DOHH2 (cell line): Measurements from ENCODE around the gene LINGO1.

Source experiments
- H3F3A ChIP-seq: fragments of 200-600 bp; sonication (generic), shearing (Covaris generic); 2 replicates; pipeline ENCODE4 v1.6.0; 2016; ENCODE audit warnings: antibody characterized with exemption, mild to moderate bottlenecking; ENCODE audit not compliant: control insufficient read depth, insufficient read depth
- H3K27ac ChIP-seq: fragments of 200-600 bp; sonication (generic); 2 replicates; pipeline ENCODE4 v1.5.1; 2014; ENCODE audit warnings: low read depth, mild to moderate bottlenecking, low read length, moderate library complexity
- H3K27me3 ChIP-seq: fragments of 200-600 bp; sonication (generic); 2 replicates; pipeline ENCODE4 v1.6.1; 2014; ENCODE audit warnings: mild to moderate bottlenecking, low read length, mixed read lengths; ENCODE audit not compliant: control insufficient read depth
- H3K36me3 ChIP-seq: fragments of 200-600 bp; sonication (generic); 2 replicates; pipeline ENCODE4 v1.6.1; 2014; ENCODE audit warnings: mild to moderate bottlenecking, low read length, moderate library complexity, mixed read lengths; ENCODE audit not compliant: control insufficient read depth
- H3K4me1 ChIP-seq: fragments of 200-600 bp; sonication (generic); 2 replicates; pipeline ENCODE4 v1.6.1; 2014; ENCODE audit warnings: mild to moderate bottlenecking, low read length, mixed read lengths; ENCODE audit not compliant: control insufficient read depth
- H3K4me2 ChIP-seq: fragments of 200-600 bp; sonication (generic); 2 replicates; pipeline ENCODE4 v1.6.0; 2014; ENCODE audit warnings: mild to moderate bottlenecking, low read length, moderate library complexity
- H3K4me3 ChIP-seq: fragments of 200-600 bp; sonication (generic); 2 replicates; pipeline ENCODE4 v1.5.1; 2014; ENCODE audit warnings: mild to moderate bottlenecking, low read length, mixed read lengths
- H3K79me2 ChIP-seq: fragments of 200-600 bp; sonication (generic); 2 replicates; pipeline ENCODE4 v1.6.1; 2014; ENCODE audit warnings: mild to moderate bottlenecking, low read length, mixed read lengths; ENCODE audit not compliant: control insufficient read depth
- H3K9me2 ChIP-seq: fragments of 200-600 bp; sonication (generic); replicated peaks from 2 replicates; pipeline ENCODE4 v1.6.1; 2014; ENCODE audit warnings: mild to moderate bottlenecking, low read length, mixed read lengths; ENCODE audit not compliant: control insufficient read depth
- H3K9me3 ChIP-seq: fragments of 200-600 bp; sonication (generic); 2 replicates; pipeline ENCODE4 v1.6.1; 2014; ENCODE audit warnings: antibody characterized with exemption, low read length, mixed read lengths; ENCODE audit not compliant: control insufficient read depth, insufficient read depth
- H4K20me1 ChIP-seq: fragments of 200-600 bp; sonication (generic); 2 replicates; pipeline ENCODE4 v1.6.0; 2014; ENCODE audit warnings: low read depth, mild to moderate bottlenecking, antibody characterized with exemption, low read length, moderate library complexity; ENCODE audit not compliant: control insufficient read depth, insufficient read depth
- CTCF ChIP-seq: fragments of 200-600 bp; sonication (generic); IDR thresholded peaks from one replicate; pipeline ENCODE4 v1.5.1; 2014; ENCODE audit warnings: antibody characterized with exemption, mild to moderate bottlenecking, low read depth, low read length; ENCODE audit not compliant: poor library complexity, severe bottlenecking
- EZH2phosphoT487 ChIP-seq: fragments of 200-600 bp; sonication (generic); IDR thresholded peaks from 2 replicates; pipeline ENCODE4 v1.6.1; 2017; ENCODE audit warnings: borderline replicate concordance, mild to moderate bottlenecking, antibody characterized with exemption, low read length, moderate library complexity, mixed read lengths

LINGO1 gene

DNA sequence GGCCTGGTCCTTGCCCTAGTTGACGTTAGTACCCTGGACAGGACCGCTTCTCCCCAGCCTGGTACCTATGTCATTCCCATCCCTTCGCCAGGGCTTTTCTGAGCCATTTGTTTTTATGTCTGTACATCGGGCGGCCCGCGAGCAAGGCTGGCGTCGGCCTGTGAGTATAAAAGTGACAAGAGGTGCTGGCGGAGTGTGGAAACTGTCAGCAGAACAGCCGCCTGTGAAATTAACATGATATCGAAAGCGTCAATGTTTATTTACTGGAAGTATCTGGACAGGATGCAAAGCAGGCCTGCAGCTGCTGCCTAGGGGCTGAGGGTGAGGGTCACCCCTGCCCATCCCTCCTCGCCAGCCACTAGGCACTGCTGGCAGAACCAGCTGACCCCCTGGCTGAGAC is 33.4 kb downstream of the LINGO1 start:
- H3K4me2 ChIP-seq: no peak overlapping the region
- no peaks in the 10 kb centered on the region for H3K36me3 ChIP-seq

DNA sequence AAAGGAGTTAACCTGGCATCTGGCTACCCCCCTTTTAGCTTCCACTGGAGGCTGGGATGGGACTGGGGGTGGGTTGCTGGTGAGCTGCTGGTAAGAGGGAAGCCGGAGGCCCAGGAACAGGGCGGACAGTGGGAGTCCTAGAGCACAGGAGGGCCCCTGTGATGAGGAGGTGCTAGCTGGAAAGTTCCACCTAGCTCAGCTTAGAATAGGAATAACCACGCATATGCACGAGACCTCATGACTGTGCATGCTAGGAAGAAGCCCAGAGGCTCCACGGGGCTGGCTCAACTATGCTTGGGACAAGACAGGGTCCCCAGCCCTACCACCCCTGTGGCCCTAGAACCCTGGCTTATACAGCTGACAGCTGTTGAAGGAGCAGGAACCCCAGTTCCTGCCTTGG is 34.1 kb downstream of the LINGO1 start:
- H3K79me2 ChIP-seq: no peaks in the 10 kb centered on the region
- TF ChIP-seq EZH2phosphoT487: no peak
- no peak for TF ChIP-seq CTCF
- no peak overlapping the region for H3K4me2 ChIP-seq
- no peaks in the 10 kb centered on the region for H4K20me1 ChIP-seq
- H3K27ac ChIP-seq: no peak overlapping the region
- no peaks in the 10 kb centered on the region for H3K36me3 ChIP-seq
- H3K9me3 ChIP-seq: no peaks in the 10 kb centered on the region
- H3K4me1 ChIP-seq: 0 out of 2 replicates have a peak, but pooled peaks cover 4% of the 10 kb centered on the region
- no peaks in the 10 kb centered on the region for H3F3A ChIP-seq
- H3K4me3 ChIP-seq: no peak overlapping the region
- H3K9me2 ChIP-seq: no peaks in the 10 kb centered on the region
- no peaks in the 10 kb centered on the region for H3K27me3 ChIP-seq

More for the DNA sequence above, 33.4 kb downstream of the LINGO1 start:
- no peaks in the 10 kb centered on the region for H3F3A ChIP-seq
- H3K4me1 ChIP-seq: 0 out of 2 replicates have a peak, but pooled peaks cover 4% of the 10 kb centered on the region
- H3K27me3 ChIP-seq: no peaks in the 10 kb centered on the region
- no peak for TF ChIP-seq EZH2phosphoT487
- TF ChIP-seq CTCF: no peak
- no peak overlapping the region for H3K4me3 ChIP-seq
- H3K9me2 ChIP-seq: no peaks in the 10 kb centered on the region
- no peak overlapping the region for H3K27ac ChIP-seq
- H3K9me3 ChIP-seq: no peaks in the 10 kb centered on the region
- no peaks in the 10 kb centered on the region for H4K20me1 ChIP-seq
- no peaks in the 10 kb centered on the region for H3K79me2 ChIP-seq

DNA sequence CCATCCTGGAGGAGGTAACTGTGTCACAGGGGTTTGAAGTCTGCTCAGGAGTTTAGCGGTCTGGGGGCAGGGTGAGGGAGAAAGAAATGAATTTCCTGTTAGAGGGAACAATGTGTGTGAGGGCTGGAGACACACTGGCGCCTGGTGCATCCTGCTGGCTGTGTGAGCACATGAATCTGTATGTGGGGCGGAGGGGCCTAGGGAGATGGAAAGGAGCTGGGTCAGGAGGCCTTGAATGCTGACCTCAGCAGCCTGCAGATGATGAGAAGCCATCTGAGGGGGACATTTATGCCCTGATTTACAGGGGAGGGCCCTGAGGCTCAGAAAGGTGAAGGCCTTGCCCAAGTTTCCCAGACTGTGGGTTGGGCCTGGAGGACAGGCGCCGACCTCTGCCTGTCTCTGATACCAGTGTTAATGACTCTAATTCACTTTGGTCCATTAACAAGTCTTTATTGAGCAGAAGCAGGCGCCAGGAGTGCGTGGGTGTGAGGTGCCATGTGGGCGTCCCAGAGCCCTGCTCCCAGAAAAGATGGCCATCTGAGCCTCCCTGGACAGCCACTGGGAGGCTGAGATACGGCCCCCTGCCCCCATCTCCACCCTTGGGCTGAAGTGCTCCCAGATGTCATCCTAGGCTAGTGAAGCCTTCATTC is 34.8 kb downstream of the LINGO1 start:
- Histone ChIP-seq H3K27me3 (no peaks in the 10 kb centered on the region), H3F3A (no peaks in the 10 kb centered on the region), H3K9me2 (no peaks in the 10 kb centered on the region), H4K20me1 (no peaks in the 10 kb centered on the region), H3K9me3 (no peaks in the 10 kb centered on the region), H3K4me1 (0 out of 2 replicates have a peak, but pooled peaks cover 4% of the 10 kb centered on the region), H3K27ac (no peak overlapping the region), H3K4me2 (no peak overlapping the region), H3K36me3 (no peaks in the 10 kb centered on the region), H3K79me2 (no peaks in the 10 kb centered on the region), H3K4me3 (no peak overlapping the region)
- TF ChIP-seq CTCF (no peak), EZH2phosphoT487 (no peak)
